PC-9 (cell line): ENCODE measurements around the gene PNPLA7. TPM values are rescaled to one million over a fixed set of nuclear protein-coding genes. Genes with fewer than 3 reads are reported as not detected.
A peak's percentile ranks its signal among the peaks of the same experiment; 100 is the strongest.
"Not testable (repeated sequence)": the region's sequence is repeated elsewhere in the genome, so short reads cannot be mapped to it uniquely, and the experiment has no call there.

ENCODE experiments used
- Bru-seq: library from RNA; stranded (reverse); fragments of 400-500 nt; gene quantifications from one replicate; lab custom pipeline; 2021; lab: Mats Ljungman, UMichigan
- BruChase-seq, 2 experiments: library from RNA; stranded (reverse); fragments of 400-500 nt; gene quantifications; one replicate each; lab custom pipeline; 2021; lab: Mats Ljungman, UMichigan
- BruUV-seq: library from RNA; stranded (reverse); fragments of 400-500 nt; replicated peaks from 2 replicates; lab custom pipeline; 2021; lab: Mats Ljungman, UMichigan
- CTCF ChIA-PET: fragments of 300-600 bp; sonication (Branson Sonifier 250); formaldehyde crosslinking; loops from one replicate; lab custom pipeline; 2022; ENCODE audit warnings: antibody characterized with exemption; lab: Charles Lee
- POLR2A ChIA-PET: fragments of 300-600 bp; sonication (Branson Sonifier 250); formaldehyde crosslinking; loops from one replicate; lab custom pipeline; 2022; ENCODE audit warnings: antibody characterized with exemption; ENCODE audit not compliant: unreplicated experiment; lab: Charles Lee
- DNase-seq, 2 experiments: peaks; one replicate each; pipeline versions ENCODE4 v3.0.0 to v3.0.0-alpha.2; 2015 to 2022; ENCODE audit warnings: mixed read lengths in 1 of 2
- H2AFZ ChIP-seq: fragments of 200-600 bp; sonication (generic); 2 replicates; pipeline ENCODE4 v1.8.1; 2017; ENCODE audit warnings: antibody characterized with exemption
- H3F3A ChIP-seq: fragments of 200-600 bp; sonication (generic); 2 replicates; pipeline ENCODE4 v1.8.1; 2017; ENCODE audit warnings: antibody characterized with exemption, mild to moderate bottlenecking, low read depth; ENCODE audit not compliant: insufficient read depth
- H3K27ac ChIP-seq: fragments of 200-600 bp; sonication (generic); 2 replicates; pipeline ENCODE4 v1.6.1; 2016; ENCODE audit warnings: mixed run types
- H3K27me3 ChIP-seq: fragments of 200-600 bp; sonication (generic); 2 replicates; pipeline ENCODE4 v1.6.1; 2016; ENCODE audit warnings: low read depth, mixed run types; ENCODE audit not compliant: insufficient read depth
- H3K36me3 ChIP-seq: fragments of 200-600 bp; sonication (generic); 2 replicates; pipeline ENCODE4 v1.6.1; 2016; ENCODE audit warnings: low read depth, mixed run types
- H3K4me1 ChIP-seq: fragments of 200-600 bp; sonication (generic); replicated peaks from 2 replicates; pipeline ENCODE4 v1.6.1; 2016; ENCODE audit warnings: mixed run types; ENCODE audit not compliant: insufficient read depth
- H3K4me2 ChIP-seq: fragments of 200-600 bp; sonication (generic); 2 replicates; pipeline ENCODE4 v1.6.1; 2017; ENCODE audit warnings: mixed run types
- H3K4me3 ChIP-seq: fragments of 200-600 bp; sonication (generic); 2 replicates; pipeline ENCODE4 v1.6.1; 2016; ENCODE audit warnings: mixed run types
- H3K79me2 ChIP-seq: fragments of 200-600 bp; sonication (generic); 2 replicates; pipeline ENCODE4 v1.6.1; 2017; ENCODE audit warnings: low read depth, mixed run types
- H3K9me2 ChIP-seq: fragments of 200-600 bp; sonication (generic); 2 replicates; pipeline ENCODE4 v1.8.1; 2017; ENCODE audit warnings: mild to moderate bottlenecking; ENCODE audit not compliant: insufficient read depth
- H3K9me3 ChIP-seq: fragments of 200-600 bp; sonication (generic); 2 replicates; pipeline ENCODE4 v1.8.1; 2016; ENCODE audit warnings: low read depth; ENCODE audit not compliant: insufficient read depth
- H4K20me1 ChIP-seq: fragments of 200-600 bp; sonication (generic); 2 replicates; pipeline ENCODE4 v1.8.1; 2017; ENCODE audit not compliant: insufficient read depth
- EZH2 ChIP-seq: fragments of 200-600 bp; sonication (generic); IDR thresholded peaks from 2 replicates; pipeline ENCODE4 v1.8.0; 2017; ENCODE audit warnings: antibody characterized with exemption, low read depth
- intact Hi-C: fragments of 100-400 bp; cut with micrococcal nuclease; formaldehyde crosslinking; loops from one replicate; pipeline ENCODE4 v1.10.0; 2022; ENCODE audit not compliant: unreplicated experiment
- long read RNA-seq: library from polyadenylated mRNA; stranded (forward); transcript quantifications from one replicate; pipeline ENCODE4 v2.0.0, GENCODE V29; 2022
- total RNA-seq: library from RNA; stranded (reverse); gene quantifications from 2 replicates; pipeline ENCODE4 v1.2.3, GENCODE V29; 2021
- TF ChIP-seq, protein P1 (sequence below): fragments of 200-600 bp; sonication (generic); conservative IDR thresholded peaks from 2 replicates; pipeline ENCODE4 v1.6.1; 2017; ENCODE audit warnings: mixed run types, antibody characterized with exemption, mild to moderate bottlenecking, moderate library complexity

Gene PNPLA7
- 1.9 and 4.9 TPM in 2 replicates for total RNA-seq
- Bru-seq, nascent RNA, result percentile 24 among the genes with signal in this experiment
- BruChase-seq, experiment 1, labeled RNA remaining after a 2-hour chase, result percentile 36 among the genes with signal in this experiment
- BruChase-seq, experiment 2, labeled RNA remaining after a 6-hour chase, result percentile 36 among the genes with signal in this experiment
- long read RNA-seq, full-length matches to known transcripts, result 1 of 6 reads
- long read RNA-seq, partial matches to known transcripts, result 3 of 6 reads
- long read RNA-seq, other reads (novel, unspliced or antisense), result 2 of 6 reads

DNA sequence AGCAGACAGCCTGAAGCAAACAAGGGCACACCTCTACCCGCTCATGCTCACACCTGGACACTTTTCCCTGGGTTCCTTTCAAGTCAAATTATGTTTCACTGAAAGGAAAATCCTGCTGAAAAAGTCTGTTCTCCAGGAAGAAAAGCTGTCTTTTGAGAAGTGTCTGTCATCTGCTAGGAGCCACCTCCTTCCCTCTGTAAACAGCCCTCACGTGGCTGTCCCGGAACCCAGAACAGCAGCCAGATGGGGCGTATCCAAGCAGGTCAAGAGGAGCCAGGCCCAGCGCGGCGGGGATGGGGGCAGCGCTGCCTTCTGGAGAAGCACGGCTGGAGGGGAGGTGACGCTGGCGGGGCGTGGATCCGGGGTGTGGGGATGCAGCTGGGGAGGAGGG lies at the start of gene PNPLA7:
PNPLA7 (minus strand) TSS at position 172 of the 391 bp plus-strand sequence. CDS start 205 bp downstream, outside the sequence.
- no peak for TF ChIP-seq EZH2
- TF ChIP-seq, protein P1, sequence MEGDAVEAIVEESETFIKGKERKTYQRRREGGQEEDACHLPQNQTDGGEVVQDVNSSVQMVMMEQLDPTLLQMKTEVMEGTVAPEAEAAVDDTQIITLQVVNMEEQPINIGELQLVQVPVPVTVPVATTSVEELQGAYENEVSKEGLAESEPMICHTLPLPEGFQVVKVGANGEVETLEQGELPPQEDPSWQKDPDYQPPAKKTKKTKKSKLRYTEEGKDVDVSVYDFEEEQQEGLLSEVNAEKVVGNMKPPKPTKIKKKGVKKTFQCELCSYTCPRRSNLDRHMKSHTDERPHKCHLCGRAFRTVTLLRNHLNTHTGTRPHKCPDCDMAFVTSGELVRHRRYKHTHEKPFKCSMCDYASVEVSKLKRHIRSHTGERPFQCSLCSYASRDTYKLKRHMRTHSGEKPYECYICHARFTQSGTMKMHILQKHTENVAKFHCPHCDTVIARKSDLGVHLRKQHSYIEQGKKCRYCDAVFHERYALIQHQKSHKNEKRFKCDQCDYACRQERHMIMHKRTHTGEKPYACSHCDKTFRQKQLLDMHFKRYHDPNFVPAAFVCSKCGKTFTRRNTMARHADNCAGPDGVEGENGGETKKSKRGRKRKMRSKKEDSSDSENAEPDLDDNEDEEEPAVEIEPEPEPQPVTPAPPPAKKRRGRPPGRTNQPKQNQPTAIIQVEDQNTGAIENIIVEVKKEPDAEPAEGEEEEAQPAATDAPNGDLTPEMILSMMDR, result no peak
- Histone ChIP-seq H3K27me3 (no peaks in the 10 kb centered on the region), H3F3A (peaks cover 39% of the 10 kb centered on the region), H3K36me3 (no peaks in the 10 kb centered on the region), H3K27ac (no peak within 1 kb of the TSS), H3K4me2 (peak within 1 kb of the TSS; percentile 82), H3K79me2 (no peaks in the 10 kb centered on the region), H2AFZ (peak within 1 kb of the TSS; percentile 86), H3K9me3 (no peaks in the 10 kb centered on the region), H4K20me1 (peaks cover 14% of the 10 kb centered on the region; the same call in 1 of the 2 replicates), H3K4me3 (peak within 1 kb of the TSS; percentile 75), H3K4me1 (peaks cover 8% of the 10 kb centered on the region), H3K9me2 (no peaks in the 10 kb centered on the region)
- BruUV-seq, result no TSS peak
- intact Hi-C loops, result loop anchor here (5.0 kb wide), 1 partner anchor 62 kb away; no protein-coding TSS in a partner anchor
- peak; percentile 80 to 88 for DNase-seq
- CTCF ChIA-PET, result interaction anchor here (0.5 kb wide), 1 partner anchor 140 kb away, joined by 5 read pairs; no protein-coding TSS in a partner anchor
- POLR2A ChIA-PET, result interaction anchor here (0.6 to 0.9 kb wide), 3 partner anchors 9 to 572 kb away, joined by 3 to 14 read pairs (median 4); no protein-coding TSS in a partner anchor

DNA sequence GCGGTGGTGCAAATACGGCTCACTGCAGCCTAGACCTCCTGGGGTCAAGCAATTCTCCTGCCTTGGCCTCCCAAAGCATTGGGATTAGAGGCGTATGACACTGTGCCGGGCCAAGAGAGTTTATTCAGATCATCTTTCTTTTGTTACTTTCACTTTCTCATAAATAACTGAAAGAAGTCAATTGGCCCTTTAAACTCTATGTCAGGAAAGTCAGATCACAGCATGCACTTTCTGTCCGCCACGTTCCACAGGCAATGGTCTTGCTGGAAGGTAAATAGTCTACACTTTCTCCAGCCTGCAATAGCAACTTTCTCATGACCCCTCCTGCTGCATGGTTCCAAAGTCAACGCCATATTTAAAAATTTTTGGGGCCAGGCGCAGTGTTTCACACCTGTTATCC lies 48.7 kb upstream of the PNPLA7 start:
- CTCF ChIA-PET, result no interaction called here
- Histone ChIP-seq H3K27ac (no peak overlapping the region), H2AFZ (no peak overlapping the region), H3K4me1 (no peaks in the 10 kb centered on the region), H3K27me3 (no peaks in the 10 kb centered on the region), H3K79me2 (no peaks in the 10 kb centered on the region), H3K9me3 (no peaks in the 10 kb centered on the region), H4K20me1 (no peaks in the 10 kb centered on the region), H3K4me2 (no peak overlapping the region), H3K4me3 (no peak overlapping the region), H3K36me3 (no peaks in the 10 kb centered on the region), H3K9me2 (no peaks in the 10 kb centered on the region), H3F3A (peaks cover 12% of the 10 kb centered on the region; the same call in 1 of the 2 replicates)
- POLR2A ChIA-PET, result interaction anchor here (0.7 kb wide), 1 partner anchor 1547 kb away, joined by 3 read pairs; no protein-coding TSS in a partner anchor
- DNase-seq, result no peak
- no TSS peak for BruUV-seq
- TF ChIP-seq, protein P1, result no peak
- no peak for TF ChIP-seq EZH2
- intact Hi-C loops, result no loop called here

DNA sequence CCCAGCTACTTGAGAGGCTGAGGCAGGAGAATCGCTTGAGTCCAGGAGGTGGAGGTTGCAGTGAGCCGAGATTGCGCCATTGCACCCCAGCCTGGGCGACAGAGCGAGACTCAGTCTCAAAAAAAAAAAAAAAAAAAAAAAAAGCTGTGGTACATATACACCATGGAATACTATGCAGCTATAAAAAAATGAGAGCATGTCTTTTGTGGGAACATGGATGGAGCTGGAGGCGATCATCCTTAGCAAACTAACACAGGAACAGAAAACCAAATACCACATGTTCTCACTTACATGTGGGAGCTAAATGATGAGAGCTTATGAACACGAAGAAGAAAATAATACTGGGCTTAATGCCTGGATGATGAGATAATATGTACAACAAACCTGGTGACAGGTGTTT lies 46.4 kb upstream of the PNPLA7 start:
- H3K4me3 ChIP-seq, H3K9me3 ChIP-seq, H2AFZ ChIP-seq, DNase-seq, H3K4me2 ChIP-seq, H4K20me1 ChIP-seq, H3K27me3 ChIP-seq, H3K4me1 ChIP-seq, H3K79me2 ChIP-seq, intact Hi-C loops, H3K27ac ChIP-seq, H3F3A ChIP-seq, H3K9me2 ChIP-seq, BruUV-seq, H3K36me3 ChIP-seq: not testable (repeated sequence)
- ChIA-PET POLR2A (interaction anchor here (0.7 kb wide), 1 partner anchor 27 kb away, joined by 3 read pairs; no protein-coding TSS in a partner anchor), CTCF (interaction anchor here (0.6 to 0.7 kb wide), 3 partner anchors 115 to 570 kb away, joined by 4 to 15 read pairs (median 5); no protein-coding TSS in a partner anchor)
